Measurements from ENCODE around the gene MAGI2.

DNA sequence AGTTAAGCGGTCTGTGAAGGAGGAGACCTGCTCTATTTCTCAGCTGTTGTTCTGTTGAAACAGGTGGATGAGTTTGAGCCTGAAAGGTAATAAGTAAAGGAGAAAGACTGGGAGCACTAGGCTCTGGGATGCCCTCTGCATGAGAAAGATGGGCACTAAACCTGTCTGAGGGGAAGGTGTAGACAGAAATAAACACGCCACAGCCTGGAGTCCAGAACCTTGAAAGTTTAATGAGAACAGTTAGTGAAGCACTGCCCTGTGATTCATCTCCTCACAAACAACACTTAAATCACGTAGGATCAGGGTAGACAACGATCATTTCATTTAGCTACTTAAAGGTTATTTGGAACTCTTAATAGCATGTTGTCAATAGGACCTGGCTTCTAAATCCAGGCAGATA, 1461.8 kb downstream of the MAGI2 start:
- TF ChIP-seq CTCF (IDR thresholded peaks at IDR 0.05; ENCODE audit: borderline replicate concordance, extremely low read depth, low read length, poor library complexity, severe bottlenecking) (no peak), EZH2 (IDR thresholded peaks at IDR 0.05; ENCODE audit: borderline replicate concordance, low read depth, low read length, severe bottlenecking) (no peak)

Data from DND-41 (cell line).